HG03378 (cell line): ENCODE measurements around the gene TMPRSS3.

ENCODE experiments used
- ATAC-seq: cut with Tn5 transposase; IDR thresholded peaks from one replicate; pipeline ENCODE4 v1.9.1; 2021; ENCODE audit warnings: mild to moderate bottlenecking, moderate library complexity; ENCODE audit not compliant: unreplicated experiment

TMPRSS3 gene

GRCh38 chr21:42390193-42390592, 5.7 kb downstream of the TMPRSS3 start:
- ATAC-seq, result no peak

DNA sequence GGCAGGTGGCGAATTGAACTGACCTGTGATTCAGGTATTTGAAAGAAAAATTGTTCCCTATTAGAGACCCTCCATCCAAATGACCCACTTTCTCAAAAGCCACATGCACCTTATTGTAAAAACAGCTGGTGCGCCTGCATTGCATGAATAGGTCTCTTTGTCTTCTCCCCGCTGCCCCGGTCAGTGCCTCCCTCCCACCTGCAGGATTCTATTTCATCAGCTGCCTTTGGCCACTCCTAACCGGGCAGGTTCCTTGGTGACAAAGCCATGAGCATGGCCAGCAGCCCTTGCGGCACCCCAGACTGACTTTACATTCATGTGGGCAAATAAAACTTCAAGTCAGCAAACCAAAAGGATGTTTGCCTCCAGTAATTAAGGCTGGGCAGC, 6.4 kb downstream of the TMPRSS3 start:
- ATAC-seq, result no peak

- ATAC-seq, result no peak
Observed at GRCh38 chr21:42388740-42389448, 7.0 kb downstream of the TMPRSS3 start.

- ATAC-seq, result no peak
Observed at GRCh38 chr21:42387843-42388340, 8.0 kb downstream of the TMPRSS3 start.

DNA sequence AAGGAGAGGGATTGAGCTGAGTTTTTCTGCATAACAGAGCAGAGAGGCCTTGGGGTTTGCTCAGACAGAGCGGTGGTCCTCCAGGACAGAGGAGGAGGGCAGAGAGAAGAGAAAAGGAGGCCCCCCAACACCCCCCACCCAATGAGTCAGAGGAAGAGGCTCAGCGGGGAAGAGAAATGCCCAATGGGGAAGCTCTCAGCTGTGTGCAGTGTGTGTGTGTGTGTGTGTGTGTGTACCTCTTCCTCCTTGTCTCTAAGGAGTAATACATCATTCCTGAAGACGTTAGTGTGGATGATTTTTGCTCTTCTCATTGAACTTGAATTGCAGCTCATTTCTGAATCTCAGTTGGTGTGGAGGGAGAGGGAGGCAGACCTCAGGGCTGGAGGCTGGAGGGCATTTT, 8.7 kb downstream of the TMPRSS3 start:
- ATAC-seq, result no peak

- no peak for ATAC-seq
Observed at GRCh38 chr21:42386034-42386591, 9.7 kb downstream of the TMPRSS3 start.

GRCh38 chr21:42385619-42386018, 10.2 kb downstream of the TMPRSS3 start:
- no peak for ATAC-seq

DNA sequence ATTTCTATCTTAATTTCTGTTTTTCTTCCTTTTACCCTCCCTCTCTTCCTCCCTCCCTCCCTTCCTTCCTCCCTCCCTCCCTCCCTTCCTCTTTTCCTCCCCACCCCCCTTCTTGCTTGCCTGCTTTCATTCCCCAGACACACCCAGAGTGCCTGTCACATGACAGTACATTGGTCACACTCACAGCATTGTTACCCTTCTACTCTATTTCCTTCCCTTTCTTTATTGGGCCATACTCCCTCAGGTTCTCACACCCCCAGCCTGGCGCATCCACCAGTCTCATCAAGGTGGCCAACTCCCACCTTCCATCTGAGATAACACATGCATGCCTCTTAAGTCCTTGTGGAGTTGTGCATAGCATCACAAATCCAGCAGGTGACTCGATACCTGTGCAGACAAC, 10.9 kb downstream of the TMPRSS3 start:
- ATAC-seq, result no peak

- ATAC-seq, result no peak
Observed at GRCh38 chr21:42384156-42384945, 11.5 kb downstream of the TMPRSS3 start.

- no peak for ATAC-seq
Observed at GRCh38 chr21:42383331-42383730, 12.5 kb downstream of the TMPRSS3 start.

- ATAC-seq, result no peak
Observed at GRCh38 chr21:42382915-42383314, 12.9 kb downstream of the TMPRSS3 start.

GRCh38 chr21:42381347-42381984, 14.4 kb downstream of the TMPRSS3 start:
- ATAC-seq, result no peak

GRCh38 chr21:42379426-42380215, 16.2 kb downstream of the TMPRSS3 start:
- ATAC-seq, result no peak

GRCh38 chr21:42378418-42378817, 17.4 kb downstream of the TMPRSS3 start:
- no peak for ATAC-seq

- no peak for ATAC-seq
Observed at GRCh38 chr21:42377951-42378340, 17.9 kb downstream of the TMPRSS3 start.

GRCh38 chr21:42377211-42377950, 18.5 kb downstream of the TMPRSS3 start:
- ATAC-seq, result no peak

GRCh38 chr21:42376338-42376982, 19.4 kb downstream of the TMPRSS3 start:
- no peak for ATAC-seq

DNA sequence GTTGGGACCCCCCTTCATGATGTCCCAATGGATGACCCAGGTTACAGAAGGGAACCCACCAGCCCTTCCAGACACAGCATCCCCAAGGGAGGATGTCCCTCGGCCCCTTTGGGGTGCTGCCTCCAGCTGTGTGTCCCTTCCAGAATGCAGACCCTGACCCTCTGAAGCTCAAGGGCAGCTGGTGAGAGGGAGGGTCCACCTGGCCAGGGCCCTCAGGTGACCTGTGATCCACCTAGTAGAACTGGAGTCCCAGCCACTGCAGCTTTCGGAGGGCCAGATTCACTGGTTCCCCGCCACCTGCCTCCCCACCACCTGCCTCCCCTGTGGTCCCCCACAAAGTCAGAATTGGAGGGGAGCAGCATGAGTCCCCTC, 19.9 kb downstream of the TMPRSS3 start:
- no peak for ATAC-seq

GRCh38 chr21:42375506-42375905, 20.3 kb downstream of the TMPRSS3 start:
- ATAC-seq, result no peak
